NCI-H526 treated with DMSO at 0.1 percent for 48 hours (cell line): Measurements from ENCODE around the gene SH3TC1.

ENCODE experiments used
- DNase-seq: peaks from one replicate; lab custom pipeline; 2025; lab: John Stamatoyannopoulos, UW

SH3TC1 gene

DNA sequence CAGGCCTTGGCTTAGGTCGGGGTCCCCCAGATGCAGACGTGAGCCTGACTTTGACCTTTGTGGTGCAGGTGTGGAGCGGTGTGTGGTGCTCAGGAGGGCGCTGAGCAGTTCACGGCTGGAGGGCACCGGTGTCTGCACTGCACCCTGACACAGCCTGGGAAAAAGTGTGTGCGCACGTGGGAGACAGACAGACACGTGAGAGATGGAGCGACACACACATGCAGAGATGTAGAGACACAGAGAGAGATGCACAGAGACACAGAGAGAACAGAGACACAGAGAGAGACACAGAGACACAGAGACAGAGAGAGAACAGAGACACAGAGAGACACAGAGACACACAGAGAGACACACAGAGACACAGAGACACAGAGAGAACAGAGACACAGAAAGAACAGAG, 64.3 kb downstream of the SH3TC1 start:
- no peak for DNase-seq

DNA sequence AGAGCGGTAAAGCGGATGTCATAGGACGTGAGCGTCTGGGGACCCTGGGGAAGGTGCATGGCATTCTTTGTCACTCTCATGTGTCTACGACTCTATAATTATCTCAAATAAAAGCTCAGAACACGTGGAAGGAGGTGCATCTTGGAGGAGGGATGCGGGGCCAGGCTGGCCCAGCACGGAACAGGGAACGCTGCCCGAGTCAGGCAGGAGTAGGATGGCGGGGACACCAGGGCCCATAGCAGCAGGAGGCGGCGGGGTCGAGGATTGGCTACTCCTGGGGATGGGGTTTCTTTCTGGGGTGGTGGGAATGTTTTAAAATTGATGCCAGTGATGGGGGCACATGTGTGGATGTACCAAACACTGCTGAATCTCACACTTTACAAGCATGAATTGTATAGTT, 65.0 kb downstream of the SH3TC1 start:
- DNase-seq: no peak

DNA sequence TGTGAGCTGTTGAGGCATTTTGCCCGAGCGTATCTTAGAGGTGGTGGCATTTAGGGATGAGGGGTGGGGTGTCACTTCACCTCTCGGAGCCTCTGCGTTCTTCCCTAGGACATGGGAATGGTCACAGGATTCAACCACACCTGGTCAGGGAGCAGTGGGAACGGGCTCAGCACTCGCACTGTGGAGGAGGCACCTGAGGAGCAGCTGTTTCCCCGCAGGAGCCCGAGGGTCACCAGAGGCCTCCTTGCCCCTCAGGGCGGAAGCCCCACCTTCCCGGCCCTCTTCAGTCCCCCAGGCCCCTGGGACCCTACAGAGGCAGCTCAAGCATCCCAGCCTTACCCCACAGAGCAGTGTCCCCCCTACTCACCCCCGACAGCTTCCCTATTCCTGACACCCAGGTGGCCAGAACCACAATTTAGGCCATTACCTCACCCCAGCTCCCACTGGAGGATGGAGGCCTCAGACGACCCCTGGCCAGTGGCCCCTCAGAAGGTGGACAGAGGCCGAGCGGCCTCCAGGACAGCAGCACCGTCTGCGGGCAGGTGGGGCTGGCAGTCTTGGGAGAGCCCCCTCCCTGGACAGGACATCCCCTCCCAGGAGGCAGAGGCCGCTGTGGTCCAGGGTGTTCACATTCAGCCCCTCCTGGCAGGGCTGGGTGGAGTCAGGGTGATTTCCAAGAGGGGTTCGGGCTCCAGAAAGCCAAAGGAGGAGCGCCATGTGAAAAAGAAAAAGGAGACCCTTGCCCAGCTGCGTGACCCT, 66.3 kb downstream of the SH3TC1 start:
- no peak for DNase-seq

DNA sequence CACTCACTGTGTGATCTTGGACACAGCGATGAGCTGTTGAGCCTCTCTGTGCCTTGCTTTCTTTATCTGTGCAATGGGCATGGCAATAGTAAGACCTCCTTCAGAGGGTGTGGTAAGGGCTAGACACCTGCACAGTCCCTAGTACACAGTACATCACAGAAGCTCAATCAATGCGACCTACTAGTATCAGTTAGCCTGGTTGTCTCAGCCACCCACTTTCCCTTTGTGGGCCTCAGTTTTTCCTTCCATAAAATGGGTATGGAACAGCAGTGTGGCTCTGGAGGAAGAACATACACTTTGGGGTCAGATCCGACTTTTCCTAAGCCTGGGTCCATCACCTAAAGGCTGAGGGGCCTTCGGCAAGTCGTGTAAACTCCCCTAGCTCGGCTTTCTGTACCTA, 67.0 kb downstream of the SH3TC1 start:
- DNase-seq: no peak

DNA sequence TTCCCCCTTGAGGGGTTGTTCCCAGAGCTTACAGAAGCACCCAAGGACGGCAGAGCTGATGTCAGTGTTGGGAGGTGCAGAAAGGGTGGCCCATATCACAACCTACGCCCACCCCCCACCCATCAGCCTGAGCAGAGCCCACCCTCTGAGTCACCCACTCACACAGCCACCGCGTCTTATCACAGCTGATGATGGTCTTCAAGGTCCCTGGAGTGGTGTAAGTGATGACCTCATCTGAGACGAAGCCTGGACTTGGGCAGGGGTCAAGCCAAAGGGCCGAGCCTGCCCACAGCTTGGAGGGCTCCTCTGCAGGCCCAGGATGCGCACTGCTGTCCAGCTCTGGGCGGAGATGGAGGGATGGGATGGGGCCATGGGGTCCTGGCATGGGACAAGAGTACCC, 67.4 kb downstream of the SH3TC1 start:
- DNase-seq: no peak

DNA sequence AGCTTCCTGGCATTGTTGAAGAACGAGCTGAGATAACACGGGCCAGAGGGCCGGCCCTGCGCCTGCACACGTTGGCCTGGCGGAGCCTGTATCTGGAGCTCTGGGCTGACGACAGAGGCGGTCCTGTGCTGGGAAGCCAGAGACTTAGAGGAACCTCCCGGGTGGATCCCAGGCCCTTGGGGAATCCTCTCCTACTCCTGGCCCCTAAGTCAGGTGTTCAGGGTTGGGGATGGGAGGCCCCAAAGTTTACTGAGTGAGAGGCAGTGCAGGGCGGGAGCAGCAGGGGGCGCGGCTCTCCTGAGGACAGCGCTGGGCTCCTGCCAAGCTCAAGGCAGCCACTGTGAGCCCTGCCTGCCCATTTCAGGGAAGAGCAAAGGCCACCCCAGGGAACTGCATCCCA, 68.0 kb downstream of the SH3TC1 start:
- peak; percentile 30 for DNase-seq

DNA sequence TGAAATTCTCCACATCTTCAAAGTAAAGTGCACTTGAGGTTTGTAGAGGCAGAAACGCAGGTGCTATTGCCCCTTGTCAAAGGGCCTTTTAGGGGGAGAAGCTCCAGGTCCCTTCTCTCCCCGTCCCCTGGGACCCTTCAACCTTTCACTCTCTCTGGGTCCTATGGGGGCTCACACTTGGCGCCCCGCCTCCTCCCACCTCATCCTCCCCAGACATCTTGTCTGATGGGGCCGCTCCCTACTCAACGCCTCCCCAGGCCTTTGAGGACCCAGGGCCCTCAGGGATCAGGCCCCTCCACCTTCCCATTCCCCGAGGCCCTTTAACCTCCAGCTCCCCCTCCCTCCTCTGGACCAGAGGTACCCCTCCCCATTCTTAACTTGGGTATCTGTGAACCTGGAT, 69.1 kb downstream of the SH3TC1 start:
- DNase-seq: no peak

DNA sequence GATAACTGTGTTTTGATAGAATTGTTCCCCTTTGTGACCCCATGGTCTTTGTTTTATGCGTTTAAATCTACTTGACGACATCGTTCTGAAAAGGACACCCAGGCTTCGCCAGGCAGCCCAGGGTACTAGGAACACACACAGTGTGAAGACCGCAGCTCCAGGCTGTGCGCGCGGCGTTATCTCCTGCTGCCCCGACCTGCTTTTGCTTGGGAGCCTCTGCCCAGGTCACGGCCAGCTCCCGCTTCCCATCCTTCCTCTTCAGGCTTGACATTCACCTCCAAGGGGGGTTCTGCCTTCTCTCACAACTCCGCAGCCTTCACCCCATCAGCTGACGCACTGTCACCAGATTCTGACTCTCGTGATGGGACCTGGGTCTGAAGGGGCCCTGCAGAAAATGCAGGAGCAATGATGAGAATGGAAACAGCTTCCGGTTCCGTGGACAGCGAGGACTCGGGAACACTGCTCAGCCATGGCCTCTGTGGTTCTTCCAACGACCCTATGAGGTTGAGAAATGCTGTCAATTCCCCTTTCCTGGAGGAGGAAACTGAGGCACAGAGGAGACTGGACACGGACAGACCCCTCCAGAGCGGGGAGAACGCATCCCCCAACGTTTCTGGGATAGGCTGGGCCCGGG, 69.9 kb downstream of the SH3TC1 start:
- no peak for DNase-seq

DNA sequence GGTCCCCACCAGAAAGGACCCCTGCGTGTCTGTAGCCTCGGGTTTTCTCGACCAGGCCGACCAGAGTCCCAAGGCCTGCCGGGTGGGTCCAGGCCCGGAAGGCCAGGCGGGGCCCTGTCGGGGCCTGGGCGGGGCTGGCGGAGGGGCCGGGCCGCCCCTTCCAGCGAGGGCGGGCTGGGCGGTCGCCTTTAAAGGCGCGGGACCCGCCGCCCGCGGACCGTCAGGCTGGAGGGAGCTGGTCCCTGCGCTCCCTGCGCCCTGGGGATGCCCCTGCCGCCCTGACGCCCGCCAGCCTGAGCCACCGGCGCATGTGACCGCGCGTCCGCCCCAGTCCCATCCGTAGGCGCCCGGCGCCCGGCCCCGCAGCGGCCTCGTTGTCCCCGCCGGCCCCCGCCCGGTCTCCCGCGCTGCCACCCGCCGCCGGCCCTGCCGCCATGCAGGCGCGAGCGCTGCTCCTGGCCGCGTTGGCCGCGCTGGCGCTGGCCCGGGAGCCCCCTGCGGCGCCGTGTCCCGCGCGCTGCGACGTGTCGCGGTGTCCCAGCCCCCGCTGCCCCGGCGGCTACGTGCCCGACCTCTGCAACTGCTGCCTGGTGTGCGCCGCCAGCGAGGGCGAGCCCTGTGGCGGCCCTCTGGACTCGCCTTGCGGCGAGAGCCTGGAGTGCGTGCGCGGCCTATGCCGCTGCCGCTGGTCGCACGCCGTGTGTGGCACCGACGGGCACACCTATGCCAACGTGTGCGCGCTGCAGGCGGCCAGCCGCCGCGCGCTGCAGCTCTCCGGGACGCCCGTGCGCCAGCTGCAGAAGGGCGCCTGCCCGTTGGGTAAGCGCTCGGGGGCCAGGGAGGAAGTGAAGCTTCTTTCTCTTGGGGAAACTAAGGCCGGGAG, 70.7 kb downstream of the SH3TC1 start, which contains the start of gene HTRA3:
Gene HTRA3, plus strand, starts transcription at position 220 of the 883 bp plus-strand sequence. Its CDS starts 215 bp downstream, at position 435.
- DNase-seq: no peak

DNA sequence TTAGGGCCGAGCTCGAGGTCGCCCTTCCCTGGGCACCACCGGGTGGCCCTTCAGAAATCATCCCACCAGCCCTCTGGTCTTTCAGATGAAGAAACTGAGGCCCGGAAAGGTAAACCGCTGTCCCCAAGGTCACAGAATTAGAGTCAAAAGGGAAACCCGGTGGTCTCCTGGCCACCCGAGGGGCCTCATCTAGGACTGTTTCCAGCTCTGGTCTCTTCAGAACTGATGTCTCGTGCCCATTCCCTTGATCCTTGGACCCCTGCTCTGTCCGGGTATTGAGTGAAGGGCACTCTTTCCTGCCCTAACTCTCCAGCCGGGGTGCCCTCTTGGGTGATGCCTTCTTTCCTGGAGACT, 71.3 kb downstream of the SH3TC1 start:
- DNase-seq: no peak

DNA sequence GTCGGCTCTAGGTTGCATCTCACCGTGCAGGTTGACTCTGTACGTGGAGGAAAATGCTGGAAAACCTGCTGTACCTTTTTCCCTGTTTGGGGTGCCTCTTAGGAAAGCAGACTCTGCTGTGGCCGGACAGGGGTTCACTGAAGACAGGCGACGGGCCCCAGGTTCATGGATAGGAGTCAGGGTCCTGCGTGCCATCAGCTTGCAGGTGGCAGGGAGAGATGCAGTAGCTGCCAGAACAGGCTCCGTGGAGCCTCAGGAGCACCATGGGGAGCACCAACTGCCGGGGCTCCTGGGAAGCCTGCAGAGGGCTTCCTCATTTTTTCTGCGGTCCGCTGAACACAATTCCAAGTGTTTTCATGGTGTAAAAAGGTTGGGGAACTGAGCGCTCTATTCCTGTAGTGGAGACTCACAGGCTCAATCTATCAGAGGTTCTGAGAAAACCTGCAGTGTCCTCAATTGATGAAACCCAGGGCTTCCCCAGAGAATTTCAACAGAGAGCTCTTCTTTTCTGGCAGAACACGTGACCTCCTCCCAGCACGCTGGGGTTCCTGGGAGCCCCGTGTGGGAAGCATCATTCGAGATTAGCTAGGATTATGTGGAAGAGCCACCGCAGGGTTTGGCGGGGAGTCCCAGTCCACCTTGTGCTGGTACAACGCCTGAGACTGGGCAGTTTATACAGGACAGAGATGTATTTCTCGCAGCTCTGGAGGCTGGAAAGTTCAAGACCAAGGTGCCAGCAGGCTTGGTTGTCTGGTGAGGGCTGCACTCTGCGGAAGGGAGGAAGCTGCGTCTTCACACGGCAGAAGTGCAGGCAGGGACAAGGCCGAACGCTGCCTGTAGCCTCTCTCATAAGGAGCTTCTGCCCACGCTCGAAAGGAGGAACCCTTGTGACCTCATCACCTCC, 72.1 kb downstream of the SH3TC1 start:
- DNase-seq: no peak

DNA sequence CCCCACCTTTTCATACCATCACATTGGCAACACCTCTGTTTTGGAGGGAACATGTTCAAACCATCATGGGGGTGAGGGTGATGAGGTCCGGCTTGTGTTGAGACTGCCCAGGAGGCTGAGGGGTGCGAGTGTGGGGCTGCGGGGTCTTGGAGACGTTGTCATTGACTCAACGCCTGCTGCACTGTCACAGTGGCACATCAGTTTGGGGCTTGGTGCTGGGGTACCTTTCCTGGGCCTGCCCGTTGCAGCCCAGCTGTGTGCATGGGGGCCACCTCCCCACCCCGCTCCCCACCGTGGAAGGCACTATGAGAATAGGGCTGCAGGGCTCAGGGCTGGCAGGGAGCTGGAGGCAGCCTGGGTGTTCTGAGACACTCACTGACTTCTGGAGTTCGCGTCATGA, 72.7 kb downstream of the SH3TC1 start:
- DNase-seq: no peak

DNA sequence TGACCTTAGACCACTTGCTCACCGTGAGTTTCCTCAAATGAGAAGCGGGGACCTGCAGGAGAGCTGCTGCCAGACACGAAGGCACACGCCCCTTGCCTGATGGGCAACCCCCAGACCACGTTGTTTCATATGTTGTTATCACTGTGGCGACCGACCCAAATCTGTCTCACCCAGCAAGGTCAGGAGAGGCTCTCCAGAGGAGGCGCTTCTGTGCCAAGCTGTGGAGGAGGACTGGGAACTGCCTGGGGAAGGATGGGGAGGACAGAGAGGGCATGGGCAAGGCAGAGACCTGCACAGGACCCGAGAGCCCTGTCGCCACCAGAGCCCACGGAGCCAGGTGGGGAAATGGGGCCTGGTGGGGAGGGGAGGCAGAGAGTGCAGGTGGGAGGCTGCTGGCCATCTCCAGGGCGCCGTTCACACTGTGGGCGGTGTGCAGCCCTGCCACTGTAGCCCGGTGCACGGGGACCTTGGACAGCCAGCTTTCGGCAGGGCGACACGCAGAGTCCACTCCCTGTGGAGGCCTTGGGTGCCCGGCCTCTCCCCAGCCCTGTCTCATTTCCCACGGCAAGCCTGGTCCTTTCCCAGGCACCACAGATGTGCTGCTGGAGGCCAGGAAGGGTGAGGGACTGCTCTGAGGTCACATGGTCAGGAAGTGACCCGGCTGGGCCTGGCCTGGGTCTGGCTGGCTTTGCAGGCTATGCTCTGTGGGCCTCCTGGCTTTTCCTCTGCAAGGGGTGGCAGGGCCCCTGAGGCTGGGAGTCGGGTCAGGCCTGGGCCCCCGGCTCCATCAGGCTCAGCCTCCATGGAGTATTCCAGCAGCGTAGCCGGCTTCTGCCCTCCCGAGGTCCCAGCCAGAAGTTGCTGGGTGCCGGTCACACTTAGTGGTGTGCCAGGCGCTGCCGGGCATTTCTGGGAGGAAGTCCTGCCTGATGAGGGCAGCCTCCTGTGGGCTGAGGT, 73.7 kb downstream of the SH3TC1 start:
- DNase-seq: no peak

DNA sequence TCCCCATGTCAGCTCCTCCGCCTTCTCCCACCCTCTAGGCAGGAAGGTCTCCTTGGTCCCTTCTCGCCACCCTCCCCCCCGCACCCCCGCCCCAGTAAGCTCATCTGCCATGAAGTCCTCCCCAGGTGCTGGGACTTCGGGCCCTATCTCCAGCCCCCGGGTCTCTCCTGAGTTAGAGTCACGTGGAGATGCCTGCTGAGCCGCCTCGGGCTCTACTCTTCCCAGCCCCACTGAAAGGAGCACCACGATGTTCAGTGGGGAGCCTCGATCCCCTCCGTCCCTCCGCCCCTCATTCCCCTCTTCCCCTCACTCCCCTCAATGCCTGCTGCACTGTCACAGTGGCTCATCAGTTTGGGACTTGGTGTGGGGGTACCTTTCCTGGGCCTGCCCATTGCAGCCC, 74.4 kb downstream of the SH3TC1 start:
- no peak for DNase-seq

DNA sequence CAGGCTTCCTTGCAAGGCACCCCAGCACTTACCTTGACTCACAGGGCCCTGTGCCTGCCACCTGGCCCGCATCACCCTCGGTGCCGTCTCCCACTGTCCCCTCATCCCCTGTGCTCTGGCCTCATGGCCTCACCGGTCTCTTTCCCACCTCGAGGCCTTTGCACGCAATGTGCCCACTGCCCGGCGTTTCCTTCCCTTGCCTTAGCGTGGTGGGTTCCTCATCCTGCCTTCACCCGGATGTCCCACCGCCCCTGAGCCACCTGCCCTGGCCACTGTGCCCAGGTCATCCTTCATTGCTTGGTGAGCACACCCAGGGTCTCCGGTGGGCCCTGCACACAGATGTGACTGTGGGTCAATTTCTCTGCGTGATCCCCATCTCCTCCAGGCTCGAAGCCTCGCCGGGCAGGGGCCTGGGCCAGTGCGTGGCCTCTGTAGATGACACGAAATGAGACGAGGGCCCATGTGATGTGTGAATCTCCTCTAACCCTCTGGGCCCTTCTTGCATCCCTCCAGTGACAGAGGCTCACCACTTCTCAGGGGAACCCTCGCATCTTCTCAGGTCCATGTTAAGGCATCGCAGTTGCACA, 75.1 kb downstream of the SH3TC1 start:
- DNase-seq: no peak

DNA sequence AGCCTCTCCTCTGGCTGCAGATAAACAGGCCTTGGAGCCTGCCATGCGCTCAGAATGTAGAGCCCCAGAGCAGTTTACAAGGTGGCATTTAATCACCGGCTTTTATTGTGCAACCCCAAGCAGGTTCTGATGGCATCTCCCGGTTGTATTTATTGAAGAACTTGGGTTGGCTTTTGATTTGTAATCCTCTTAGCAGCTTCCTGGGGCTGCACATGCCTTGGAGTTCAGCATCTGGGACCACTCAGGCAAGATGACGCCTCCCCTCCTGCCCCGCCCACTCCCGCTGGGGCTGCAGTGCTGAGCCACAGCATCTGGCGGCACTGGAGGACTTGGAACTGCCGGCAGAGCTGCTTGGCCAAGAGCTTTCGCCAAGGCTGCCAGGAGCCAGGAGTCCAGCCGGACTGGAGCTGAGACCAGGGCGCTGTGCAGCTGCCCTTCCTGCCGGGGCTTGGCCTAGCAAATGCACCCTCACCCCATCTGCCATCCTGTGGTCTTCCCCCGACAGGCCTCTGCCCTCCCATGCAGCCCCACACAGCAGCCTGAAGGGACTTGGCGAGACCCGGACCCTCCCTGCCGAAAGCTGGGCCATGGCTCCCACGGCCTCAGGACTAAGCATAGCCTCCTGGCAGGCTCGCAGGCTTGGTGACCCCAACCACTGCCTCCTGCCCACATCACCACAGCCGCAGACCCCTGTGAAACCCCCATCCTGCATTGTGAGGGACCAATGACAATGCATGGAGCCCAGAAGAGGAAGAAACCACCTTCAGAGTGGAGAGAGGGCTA, 75.9 kb downstream of the SH3TC1 start:
- no peak for DNase-seq

DNA sequence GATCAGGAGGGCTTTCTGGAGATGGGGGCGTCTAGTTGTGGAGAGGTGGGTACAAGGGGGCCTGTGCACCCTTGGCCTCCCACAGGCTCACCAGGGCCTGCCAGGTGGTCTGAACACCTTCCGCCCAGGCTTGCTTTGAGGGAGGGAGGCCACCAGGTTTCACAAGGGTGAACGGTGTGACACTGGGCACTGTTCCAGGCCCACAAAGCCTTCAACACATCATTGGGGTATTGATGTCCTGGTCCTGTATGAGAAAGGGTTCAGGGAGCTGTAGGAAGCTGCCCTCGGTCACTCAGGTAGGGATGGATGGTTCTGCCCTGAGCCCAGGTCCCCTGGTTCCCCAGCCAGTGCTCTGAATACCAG, 76.4 kb downstream of the SH3TC1 start:
- DNase-seq: no peak

DNA sequence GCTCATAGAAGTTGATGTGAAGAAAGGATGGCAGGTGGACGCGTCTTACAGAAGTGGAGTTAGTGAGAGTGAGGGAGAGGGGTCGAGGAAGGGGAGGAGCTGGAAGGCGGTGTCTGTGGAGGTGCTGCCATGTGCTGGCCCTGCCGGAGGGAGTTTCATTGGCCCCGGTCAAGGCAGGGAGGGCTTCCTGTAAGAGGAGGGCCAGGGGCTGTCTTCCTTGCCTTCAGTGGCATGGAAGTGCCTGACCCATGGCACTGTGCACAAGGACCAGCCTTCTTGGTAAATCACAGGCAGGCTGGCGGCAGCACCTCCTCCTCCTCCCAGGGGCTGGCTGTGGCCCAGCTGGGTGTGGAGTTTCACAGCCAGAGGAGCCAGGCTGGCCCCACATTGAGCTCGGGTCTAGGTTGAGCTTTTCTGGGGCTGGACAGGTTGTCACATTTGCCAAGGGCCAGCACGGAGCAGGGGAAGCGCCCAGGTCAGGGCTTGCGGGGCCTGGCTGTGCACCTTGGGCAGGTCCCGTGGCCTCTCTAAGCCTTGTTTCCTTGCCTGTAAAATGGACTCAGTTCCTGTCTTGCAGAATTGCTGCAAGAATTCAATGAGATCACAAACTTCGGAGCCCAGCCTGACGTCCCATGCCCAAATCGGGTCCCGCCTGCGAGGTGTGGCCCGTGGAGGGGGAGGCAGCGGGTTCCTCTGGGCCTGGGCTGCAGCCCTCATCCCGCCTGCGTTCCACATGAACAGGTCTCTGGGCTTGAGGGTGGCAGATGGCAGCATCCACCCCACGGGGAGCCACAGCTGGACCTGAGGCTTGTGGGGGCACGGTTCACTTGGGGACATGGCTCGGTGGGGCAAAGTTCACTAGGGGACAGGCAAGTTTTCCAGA, 77.5 kb downstream of the SH3TC1 start:
- no peak for DNase-seq
